Stimulated activated CD8-positive, alpha-beta memory T cell treated with anti-CD3 and anti-CD28 coated beads, Interleukin-7, amount 100 ng/mL, for 24 hours (primary cell): ENCODE data around the gene ST3GAL4.
A peak's percentile ranks its signal among the peaks of the same experiment; 100 is the strongest.

Experiments
- DNase-seq: peaks from one replicate; pipeline ENCODE4 v3.0.0-alpha.2; 2020; ENCODE audit warnings: low read depth

ST3GAL4 gene

DNA sequence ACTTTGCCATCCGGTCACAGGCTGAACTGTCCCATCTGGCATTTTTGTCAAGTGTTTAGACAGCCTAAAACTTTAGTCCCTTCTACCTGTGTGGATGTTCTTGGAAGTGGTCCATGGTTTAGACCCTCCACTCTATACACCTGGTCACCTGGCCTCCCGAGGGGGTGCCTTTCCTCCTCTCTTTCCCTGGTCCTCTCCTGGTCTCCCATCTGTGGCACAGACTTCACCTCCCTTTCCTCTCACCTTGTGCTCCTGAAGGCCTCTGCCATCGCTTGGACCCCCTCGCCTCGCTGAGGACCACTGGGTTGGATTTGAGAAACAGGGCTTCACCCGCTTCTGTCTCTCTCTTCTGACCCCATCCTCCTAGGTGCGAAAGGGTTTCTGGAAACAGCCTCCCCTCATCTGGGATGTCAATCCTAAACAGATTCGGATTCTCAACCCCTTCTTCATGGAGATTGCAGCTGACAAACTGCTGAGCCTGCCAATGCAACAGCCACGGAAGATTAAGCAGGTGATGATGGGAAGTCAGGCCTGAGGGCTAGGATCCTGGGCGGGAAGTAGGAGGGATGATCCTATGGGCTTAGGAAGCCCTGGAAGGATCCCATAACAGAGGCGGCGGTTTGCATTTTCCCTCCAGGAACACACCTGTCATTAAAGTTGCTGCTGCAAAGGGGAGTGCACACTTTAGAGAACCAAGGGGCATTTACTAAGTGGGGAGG is 53.6 kb downstream of the ST3GAL4 start:
- DNase-seq, result no peak

DNA sequence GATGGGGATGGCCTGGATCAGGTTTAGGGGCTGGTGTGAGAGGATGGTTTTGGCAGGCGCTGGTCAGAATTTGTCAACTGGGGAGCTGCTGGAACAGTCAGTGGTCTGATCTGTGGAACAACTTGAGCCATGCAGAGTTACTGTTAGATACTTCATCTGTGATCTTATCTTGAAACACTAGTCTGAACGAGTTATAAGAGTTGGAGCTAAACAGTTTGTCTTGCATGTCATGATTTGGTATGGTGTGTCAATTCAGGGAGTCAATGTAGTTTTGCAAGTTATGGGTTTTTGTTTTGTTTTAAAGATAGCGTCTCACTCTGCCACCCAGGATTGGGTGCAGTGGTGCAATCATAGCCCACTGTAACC is 54.1 kb downstream of the ST3GAL4 start:
- no peak for DNase-seq

DNA sequence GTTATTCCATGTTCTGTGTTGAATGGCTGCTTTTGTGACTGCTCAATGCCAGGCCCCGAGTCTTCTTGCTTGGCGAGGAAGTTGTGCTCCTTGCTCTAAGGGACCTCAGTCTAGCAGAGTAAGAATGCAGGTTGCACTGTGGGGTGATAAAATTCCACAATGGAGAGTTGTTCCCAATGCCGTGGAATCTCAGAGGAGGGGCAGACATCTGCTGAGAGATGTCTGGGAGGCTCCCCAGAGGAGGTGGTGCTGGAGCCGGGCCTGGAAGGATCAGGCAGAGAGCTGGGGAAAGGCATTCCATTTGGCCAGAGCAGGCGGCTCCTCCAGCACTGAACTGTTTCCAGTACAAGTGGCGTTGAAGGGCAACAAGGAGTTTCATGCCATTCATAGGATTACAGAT is 55.2 kb downstream of the ST3GAL4 start:
- DNase-seq, result no peak

GRCh38 chr11:126411971-126412381 is 56.5 kb downstream of the ST3GAL4 start:
- no peak for DNase-seq

DNA sequence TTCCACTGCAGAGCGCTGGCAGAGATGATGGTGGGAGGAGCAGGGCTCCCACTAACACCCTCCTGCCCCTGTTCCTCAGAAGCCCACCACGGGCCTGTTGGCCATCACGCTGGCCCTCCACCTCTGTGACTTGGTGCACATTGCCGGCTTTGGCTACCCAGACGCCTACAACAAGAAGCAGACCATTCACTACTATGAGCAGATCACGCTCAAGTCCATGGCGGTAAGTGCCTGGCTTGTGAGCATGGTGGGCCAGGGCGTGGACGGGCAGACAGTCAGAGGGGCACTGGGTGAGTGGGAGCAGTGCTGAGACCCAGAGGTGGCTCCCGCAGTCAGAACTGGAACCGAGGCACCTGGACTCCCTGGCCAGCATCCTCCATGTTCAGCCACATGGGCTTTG is 57.9 kb downstream of the ST3GAL4 start:
- DNase-seq, result no peak

DNA sequence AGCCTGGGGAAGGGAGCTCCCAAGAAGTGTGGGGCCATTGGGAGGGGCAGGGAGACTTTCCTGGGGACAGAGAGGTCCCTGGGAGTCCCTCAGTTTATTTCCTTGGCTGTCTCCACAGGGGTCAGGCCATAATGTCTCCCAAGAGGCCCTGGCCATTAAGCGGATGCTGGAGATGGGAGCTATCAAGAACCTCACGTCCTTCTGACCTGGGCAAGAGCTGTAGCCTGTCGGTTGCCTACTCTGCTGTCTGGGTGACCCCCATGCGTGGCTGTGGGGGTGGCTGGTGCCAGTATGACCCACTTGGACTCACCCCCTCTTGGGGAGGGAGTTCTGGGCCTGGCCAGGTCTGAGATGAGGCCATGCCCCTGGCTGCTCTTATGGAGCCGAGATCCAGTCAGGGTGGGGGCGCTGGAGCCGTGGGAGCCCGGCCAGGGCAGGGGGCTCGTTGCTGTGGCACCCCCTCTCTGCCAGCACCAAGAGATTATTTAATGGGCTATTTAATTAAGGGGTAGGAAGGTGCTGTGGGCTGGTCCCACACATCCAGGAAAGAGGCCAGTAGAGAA is 58.4 kb downstream of the ST3GAL4 start:
- DNase-seq, result no peak

- no peak for DNase-seq
Observed at GRCh38 chr11:126414615-126415014, 59.1 kb downstream of the ST3GAL4 start.

- DNase-seq, result no peak
Observed at GRCh38 chr11:126415128-126415527, 59.6 kb downstream of the ST3GAL4 start.

GRCh38 chr11:126415669-126416420 is 60.4 kb downstream of the ST3GAL4 start:
- no peak for DNase-seq

DNA sequence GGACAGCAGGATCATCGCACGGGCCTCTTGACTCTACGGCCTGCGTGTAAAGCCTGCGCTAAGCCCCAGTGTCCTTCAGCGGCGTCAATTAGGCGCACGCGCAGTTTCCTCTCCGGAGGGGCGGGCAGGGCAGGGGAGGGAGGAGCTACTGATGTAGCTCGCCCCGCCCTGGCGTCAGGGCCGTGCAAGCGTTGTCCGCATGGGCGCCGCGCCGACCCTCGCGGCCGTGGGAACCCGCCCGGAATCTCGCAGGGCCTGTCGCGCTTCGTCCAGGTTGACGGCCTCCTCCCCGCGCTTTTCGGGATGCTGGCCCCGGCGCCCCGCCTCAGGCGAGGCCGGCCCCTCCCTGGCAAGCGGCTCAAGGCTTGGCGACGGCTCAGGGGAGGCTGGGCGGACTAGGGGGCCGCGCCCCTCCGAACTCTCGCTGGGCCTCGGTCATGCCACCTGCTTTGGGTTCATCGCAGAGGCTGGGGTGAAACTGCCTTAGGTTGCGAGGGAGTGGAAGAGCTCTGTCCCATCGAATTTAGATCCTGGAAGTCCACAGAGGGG is 61.1 kb downstream of the ST3GAL4 start:
- peak; percentile 50 for DNase-seq

DNA sequence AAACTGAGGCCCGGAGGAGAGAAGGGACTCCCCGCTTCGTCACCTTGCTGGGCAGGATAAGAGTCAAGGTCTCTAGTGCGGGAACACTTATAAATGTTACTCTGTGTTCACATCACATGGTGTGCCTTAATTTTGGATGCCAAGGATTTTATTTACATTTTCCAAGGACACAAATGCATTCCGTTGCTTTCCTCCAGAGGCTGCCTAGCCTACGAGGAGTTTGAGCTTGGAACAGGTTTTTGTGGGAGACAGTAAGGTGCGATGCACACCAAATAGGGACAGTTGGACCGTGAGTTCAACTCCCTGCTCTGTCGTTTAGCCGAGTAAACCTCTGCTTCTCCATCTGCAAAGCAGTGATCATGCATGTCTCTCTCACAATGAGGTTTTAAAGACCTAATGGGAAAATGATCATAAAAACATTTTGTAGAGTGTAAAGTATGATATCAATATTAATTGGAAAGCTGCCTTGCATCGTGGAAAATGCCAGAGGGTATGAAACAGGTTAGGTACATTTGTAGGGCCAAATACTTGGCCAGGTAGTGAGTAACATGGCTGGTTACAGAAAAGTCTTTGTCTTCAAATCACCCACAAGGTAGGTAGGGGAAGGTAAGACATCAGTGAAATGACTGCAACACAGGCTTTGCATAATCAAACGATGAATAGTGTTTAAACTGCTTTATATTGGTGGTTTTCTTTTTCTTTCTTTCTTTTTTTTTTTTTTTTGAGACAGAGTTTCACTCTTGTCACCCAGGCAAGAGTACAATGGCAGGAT is 61.8 kb downstream of the ST3GAL4 start:
- DNase-seq, result no peak

DNA sequence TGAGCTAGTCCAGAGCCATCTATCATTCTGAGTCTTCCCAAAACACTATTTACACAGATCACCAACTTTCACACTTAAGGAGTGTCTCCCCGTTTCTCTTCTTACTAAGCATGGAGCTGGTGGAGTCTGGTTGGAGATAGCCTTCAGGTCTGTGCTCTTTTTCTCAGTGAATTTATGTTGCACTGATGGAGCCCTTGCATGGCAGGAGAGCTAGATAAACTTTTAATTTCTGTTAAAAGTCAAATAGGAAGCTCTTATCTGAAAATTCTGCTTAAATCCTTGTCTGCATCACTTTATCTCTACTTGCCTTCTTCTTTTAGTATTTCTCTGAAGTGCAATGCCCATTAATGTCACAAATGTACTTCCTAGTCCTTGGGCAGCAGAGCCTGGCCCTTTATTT is 63.4 kb downstream of the ST3GAL4 start:
- no peak for DNase-seq

- DNase-seq, result no peak
Observed at GRCh38 chr11:126419801-126420697, 64.6 kb downstream of the ST3GAL4 start.

GRCh38 chr11:126420698-126421256 is 65.3 kb downstream of the ST3GAL4 start:
- no peak for DNase-seq

GRCh38 chr11:126421271-126421671 is 65.8 kb downstream of the ST3GAL4 start:
- DNase-seq, result no peak

GRCh38 chr11:126422446-126422845 is 67.0 kb downstream of the ST3GAL4 start:
- DNase-seq, result no peak

DNA sequence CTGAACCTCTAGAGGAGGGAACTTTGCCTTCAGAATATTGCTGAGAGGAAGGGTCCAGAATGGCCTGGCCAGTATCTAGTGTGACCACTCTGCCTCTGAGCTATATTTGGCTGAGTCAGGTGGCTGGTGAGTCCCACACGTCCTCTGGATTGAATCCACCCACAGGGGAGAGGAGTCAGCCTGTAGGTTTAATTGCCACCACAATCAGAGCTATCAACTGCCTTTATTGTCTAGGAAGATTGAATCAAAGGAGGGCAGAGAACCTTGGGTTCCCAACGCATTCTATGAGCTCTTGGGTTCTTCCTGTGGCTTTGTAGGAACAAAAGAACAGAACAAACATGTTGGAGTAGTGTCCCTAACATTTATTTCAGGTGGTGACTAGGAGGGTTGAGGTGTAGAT is 67.7 kb downstream of the ST3GAL4 start:
- no peak for DNase-seq

DNA sequence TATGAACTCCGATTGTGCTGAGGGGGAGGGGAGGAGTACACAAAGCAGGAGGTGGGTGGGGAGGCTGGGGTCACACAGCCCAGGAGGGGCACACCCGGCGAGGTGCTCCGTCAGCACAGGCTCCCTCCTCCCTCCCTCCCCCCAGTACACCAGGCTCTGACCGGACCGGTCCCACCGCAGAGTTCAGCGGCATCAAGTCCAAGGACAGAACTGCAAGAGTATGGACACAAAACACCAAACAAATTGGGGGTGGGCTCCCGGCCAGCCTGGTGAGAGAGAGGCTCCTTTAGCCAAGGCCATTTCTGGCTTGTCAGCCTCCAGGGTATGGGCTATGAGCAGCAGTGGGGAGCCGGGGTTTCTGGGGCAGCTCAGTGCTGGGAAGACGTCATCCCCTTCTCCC is 68.3 kb downstream of the ST3GAL4 start:
- no peak for DNase-seq

- DNase-seq, result no peak
Observed at GRCh38 chr11:126424471-126425039, 69.1 kb downstream of the ST3GAL4 start.

DNA sequence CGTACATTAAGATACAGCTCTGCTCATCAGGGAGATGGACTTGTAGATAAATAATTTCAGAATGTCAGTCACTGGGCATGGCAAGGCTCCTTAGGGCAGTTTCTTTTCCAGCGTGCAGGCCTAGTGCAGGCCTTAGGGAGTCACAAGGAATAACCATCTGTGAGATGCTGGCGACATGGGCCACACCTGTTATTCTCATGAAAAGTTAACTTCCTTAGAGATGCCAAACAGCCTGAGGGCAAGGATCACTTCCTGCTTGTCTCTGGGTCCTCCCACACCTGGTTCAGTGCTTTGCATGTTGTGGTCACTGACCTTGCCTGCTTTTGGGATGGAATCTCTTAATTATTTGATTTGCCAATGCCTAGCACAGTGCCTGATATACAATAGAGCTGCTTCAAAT is 70.6 kb downstream of the ST3GAL4 start:
- no peak for DNase-seq
